Measurements from ENCODE around the gene NRDC. TPM values are rescaled to one million over a fixed set of nuclear protein-coding genes. Genes with fewer than 3 reads are reported as not detected.

Gene NRDC
- total RNA-seq, 1 donor from 2014 or later: 141 TPM

DNA sequence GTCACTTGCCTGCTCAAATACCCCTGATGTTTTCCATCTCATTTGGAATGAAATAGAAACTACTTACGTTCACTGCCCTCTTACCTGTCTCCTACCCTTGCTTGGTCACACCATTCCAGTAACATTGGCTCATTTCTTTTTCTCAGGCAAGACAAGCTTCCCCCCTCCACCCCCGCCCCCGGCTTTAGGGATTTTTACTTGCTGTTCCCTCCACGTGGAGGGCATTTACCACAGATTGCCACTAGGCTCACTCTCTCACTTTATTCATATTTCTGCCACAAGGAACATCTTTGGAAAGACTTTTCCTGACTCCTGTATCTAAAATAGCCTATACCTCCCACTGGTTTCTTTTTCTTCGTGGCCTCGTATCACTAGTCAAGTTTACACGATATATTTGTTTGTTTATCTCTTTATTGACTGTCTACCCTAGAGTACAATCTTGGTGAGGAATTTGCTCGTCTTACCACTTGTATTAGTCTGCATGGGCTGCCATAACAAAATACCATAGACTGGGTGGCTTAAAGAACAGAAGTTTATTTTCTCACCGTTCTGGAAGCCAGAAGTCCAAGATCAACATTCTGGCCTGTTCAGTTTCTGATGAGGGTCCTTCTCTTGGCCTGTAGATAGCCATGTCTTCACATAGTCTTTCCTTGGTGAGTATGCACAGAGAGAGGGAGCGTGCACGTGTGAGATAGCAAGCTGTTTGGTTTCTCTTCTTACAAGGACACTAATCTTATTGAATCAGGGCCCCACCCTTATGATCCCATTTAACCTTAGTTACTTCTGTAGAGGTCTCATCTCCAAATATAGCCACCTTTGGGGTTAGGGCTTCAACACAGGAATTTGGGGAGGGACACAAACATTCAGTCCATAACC is 126.2 kb downstream of the NRDC start:
- H3K79me2 ChIP-seq (ENCODE audit: low read depth): no peaks in the 10 kb centered on the region
- TF ChIP-seq EZH2 (IDR thresholded peaks at IDR 0.05) (no peak), EZH2phosphoT487 (IDR thresholded peaks at IDR 0.05) (no peak)
- TF ChIP-seq, protein P1, sequence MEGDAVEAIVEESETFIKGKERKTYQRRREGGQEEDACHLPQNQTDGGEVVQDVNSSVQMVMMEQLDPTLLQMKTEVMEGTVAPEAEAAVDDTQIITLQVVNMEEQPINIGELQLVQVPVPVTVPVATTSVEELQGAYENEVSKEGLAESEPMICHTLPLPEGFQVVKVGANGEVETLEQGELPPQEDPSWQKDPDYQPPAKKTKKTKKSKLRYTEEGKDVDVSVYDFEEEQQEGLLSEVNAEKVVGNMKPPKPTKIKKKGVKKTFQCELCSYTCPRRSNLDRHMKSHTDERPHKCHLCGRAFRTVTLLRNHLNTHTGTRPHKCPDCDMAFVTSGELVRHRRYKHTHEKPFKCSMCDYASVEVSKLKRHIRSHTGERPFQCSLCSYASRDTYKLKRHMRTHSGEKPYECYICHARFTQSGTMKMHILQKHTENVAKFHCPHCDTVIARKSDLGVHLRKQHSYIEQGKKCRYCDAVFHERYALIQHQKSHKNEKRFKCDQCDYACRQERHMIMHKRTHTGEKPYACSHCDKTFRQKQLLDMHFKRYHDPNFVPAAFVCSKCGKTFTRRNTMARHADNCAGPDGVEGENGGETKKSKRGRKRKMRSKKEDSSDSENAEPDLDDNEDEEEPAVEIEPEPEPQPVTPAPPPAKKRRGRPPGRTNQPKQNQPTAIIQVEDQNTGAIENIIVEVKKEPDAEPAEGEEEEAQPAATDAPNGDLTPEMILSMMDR (IDR thresholded peaks at IDR 0.05): no peak
- Mint-ChIP-seq H3K36me3 (peaks cover 25% of the 10 kb centered on the region), H3K4me1 (no peaks in the 10 kb centered on the region), H3K9me3 (no peaks in the 10 kb centered on the region), H3K27ac (no peak overlapping the region), H3K4me3 (no peak overlapping the region), H3K27me3 (ENCODE audit: insufficient read depth, low read depth) (no peaks in the 10 kb centered on the region)
- no peaks in the 10 kb centered on the region for H3K27me3 ChIP-seq
- no peaks in the 10 kb centered on the region for H3K4me1 ChIP-seq
- H4K20me1 ChIP-seq (ENCODE audit: low read depth): no peaks in the 10 kb centered on the region
- H2AFZ ChIP-seq (replicated peaks): no peak overlapping the region
- H3K9me3 ChIP-seq (ENCODE audit: low read depth): no peaks in the 10 kb centered on the region
- no peak for DNase-seq (ENCODE audit: low spot score)
- no peaks in the 10 kb centered on the region for H3K36me3 ChIP-seq
- no peak overlapping the region for H3K4me3 ChIP-seq
- no peak overlapping the region for H3K27ac ChIP-seq
- H3F3A ChIP-seq (ENCODE audit: low read depth): no peaks in the 10 kb centered on the region
- no peak overlapping the region for H3K4me2 ChIP-seq
- no peak overlapping the region for H3K9ac ChIP-seq

DNA sequence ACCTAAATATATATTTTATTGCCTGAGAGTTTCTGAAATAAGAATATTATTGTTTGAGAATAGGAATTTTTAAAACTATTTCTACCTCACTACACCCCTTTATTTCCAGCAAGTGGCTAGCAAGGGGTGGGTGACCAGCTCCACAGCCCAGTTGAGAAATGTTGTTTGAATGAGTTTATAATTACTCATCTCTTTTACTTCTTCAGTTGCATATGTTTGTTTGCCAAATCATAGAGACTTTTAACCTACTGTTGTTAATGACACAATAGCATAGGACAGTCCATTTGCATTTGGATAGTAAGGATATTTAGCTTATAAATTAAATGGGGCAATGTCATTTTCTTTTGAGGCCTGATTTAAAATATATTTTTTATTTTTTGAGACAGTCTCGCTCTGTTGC is 127.8 kb downstream of the NRDC start:
- TF ChIP-seq EZH2 (IDR thresholded peaks at IDR 0.05) (no peak), EZH2phosphoT487 (IDR thresholded peaks at IDR 0.05) (no peak)
- TF ChIP-seq, protein P1 (IDR thresholded peaks at IDR 0.05): no peak
- Histone ChIP-seq H3K36me3 (no peaks in the 10 kb centered on the region), H3K9ac (no peak overlapping the region)

DNA sequence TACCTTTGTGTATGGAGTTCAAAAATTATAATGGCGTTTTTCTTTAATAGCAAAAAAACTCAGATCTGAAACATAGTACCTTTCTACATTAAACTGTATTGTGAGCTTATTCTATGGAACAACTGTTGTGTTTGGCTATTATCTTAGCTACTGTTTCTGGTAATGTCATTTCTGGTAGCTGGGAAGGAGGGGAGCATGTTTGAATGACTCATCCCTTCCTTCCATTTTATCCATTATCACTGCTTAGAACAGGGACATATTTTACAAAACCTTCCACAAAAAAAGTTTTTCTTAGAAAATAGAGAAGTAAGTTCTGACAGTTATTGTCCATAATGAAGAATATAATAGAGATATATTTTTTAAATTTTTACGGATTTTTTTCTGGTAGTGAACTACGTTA is 128.3 kb downstream of the NRDC start:
- Histone ChIP-seq H4K20me1 (ENCODE audit: low read depth) (peaks cover 9% of the 10 kb centered on the region), H3K4me3 (no peak overlapping the region)
- H3K27me3 Mint-ChIP-seq (ENCODE audit: insufficient read depth, low read depth): no peaks in the 10 kb centered on the region

More for the DNA sequence above, 127.8 kb downstream of the NRDC start:
- H3K9me3 Mint-ChIP-seq: no peaks in the 10 kb centered on the region
- no peaks in the 10 kb centered on the region for H3K9me3 ChIP-seq (ENCODE audit: low read depth)
- peaks cover 5% of the 10 kb centered on the region for H3K79me2 ChIP-seq (ENCODE audit: low read depth)
- H3K4me3 Mint-ChIP-seq: no peak overlapping the region
- no peaks in the 10 kb centered on the region for H3K27me3 ChIP-seq
- no peaks in the 10 kb centered on the region for H3K4me1 Mint-ChIP-seq
- H3K27ac Mint-ChIP-seq: no peak overlapping the region
- H3K4me1 ChIP-seq: peaks cover under 1% of the 10 kb centered on the region
- peaks cover 26% of the 10 kb centered on the region for H3K36me3 Mint-ChIP-seq
- H3K27ac ChIP-seq: no peak overlapping the region
- H3K4me2 ChIP-seq: no peak overlapping the region
- H2AFZ ChIP-seq (replicated peaks): no peak overlapping the region
- no peak overlapping the region for H3K4me3 ChIP-seq
- peaks cover 4% of the 10 kb centered on the region for H4K20me1 ChIP-seq (ENCODE audit: low read depth)
- no peaks in the 10 kb centered on the region for H3K27me3 Mint-ChIP-seq (ENCODE audit: insufficient read depth, low read depth)
- no peak for DNase-seq (ENCODE audit: low spot score)
- H3F3A ChIP-seq (ENCODE audit: low read depth): no peaks in the 10 kb centered on the region

More for the DNA sequence above, 128.3 kb downstream of the NRDC start:
- Mint-ChIP-seq H3K36me3 (peaks cover 22% of the 10 kb centered on the region), H3K9me3 (no peaks in the 10 kb centered on the region), H3K4me3 (no peak overlapping the region), H3K27ac (no peak overlapping the region), H3K4me1 (no peaks in the 10 kb centered on the region)
- Histone ChIP-seq H3K27me3 (no peaks in the 10 kb centered on the region), H3K9ac (no peak overlapping the region), H3K27ac (no peak overlapping the region), H2AFZ (replicated peaks) (no peak overlapping the region), H3K79me2 (ENCODE audit: low read depth) (peaks cover 8% of the 10 kb centered on the region), H3F3A (ENCODE audit: low read depth) (peaks cover under 1% of the 10 kb centered on the region), H3K4me2 (no peak overlapping the region), H3K4me1 (peaks cover 5% of the 10 kb centered on the region), H3K36me3 (no peaks in the 10 kb centered on the region), H3K9me3 (ENCODE audit: low read depth) (no peaks in the 10 kb centered on the region)
- DNase-seq (ENCODE audit: low spot score): no peak
- TF ChIP-seq EZH2 (IDR thresholded peaks at IDR 0.05) (no peak), EZH2phosphoT487 (IDR thresholded peaks at IDR 0.05) (no peak)
- TF ChIP-seq, protein P1 (IDR thresholded peaks at IDR 0.05): no peak
